Uterus (tissue), 4 donors: ENCODE measurements around the gene NRTN. TPM values are rescaled to one million over a fixed set of nuclear protein-coding genes. Genes with fewer than 3 reads are reported as not detected.
"Not testable (repeated sequence)": the region's sequence is repeated elsewhere in the genome, so short reads cannot be mapped to it uniquely, and the experiment has no call there.

Experiments used
- DNase-seq, 2 donors: peaks; one replicate each; pipeline ENCODE4 v3.0.0-alpha.2; 2019 to 2020
- H3K27ac ChIP-seq, 2 donors: fragments of 200-600 bp; sonication (generic); 1 replicate in 1 of 2; 2 replicates in 1 of 2; pipeline ENCODE4 v1.5.1; 2016 to 2018
- H3K27me3 ChIP-seq, 2 donors: fragments of 200-600 bp; sonication (generic); one replicate each; pipeline ENCODE4 v1.5.1; 2018 to 2019; ENCODE audit warnings: control low read depth in 1 of 2
- H3K36me3 ChIP-seq, 2 donors: fragments of 200-600 bp; sonication (generic); one replicate each; pipeline ENCODE4 v1.5.1; 2019; ENCODE audit warnings: control low read depth in 1 of 2
- H3K4me1 ChIP-seq, 2 donors: fragments of 200-600 bp; sonication (generic); one replicate each; pipeline ENCODE4 v1.5.1; 2018 to 2019; ENCODE audit warnings: control low read depth in 1 of 2
- H3K4me3 ChIP-seq, 2 donors: fragments of 200-600 bp; sonication (generic); 1 replicate in 1 of 2; 2 replicates in 1 of 2; pipeline ENCODE4 v1.5.1; 2018 to 2019; ENCODE audit warnings: mild to moderate bottlenecking in 1 of 2
- H3K9me3 ChIP-seq, 2 donors: fragments of 200-600 bp; sonication (generic); one replicate each; pipeline ENCODE4 v1.5.1; 2019; ENCODE audit warnings: control low read depth in 1 of 2
- CTCF ChIP-seq, 4 experiments: fragments of 200-600 bp in 2 of 4; fragments of 450-650 bp in 2 of 4; sonication (generic) in 2 of 4; IDR thresholded peaks; one replicate each; pipeline ENCODE4 v1.5.1; 2016 to 2019; ENCODE audit warnings: antibody characterized with exemption in 4 of 4, mild to moderate bottlenecking in 2 of 4, moderate library complexity in 1 of 4
- POLR2A ChIP-seq, 2 donors: fragments of 450-650 bp; IDR thresholded peaks; one replicate each; pipeline ENCODE4 v1.6.1; 2016; ENCODE audit warnings: antibody characterized with exemption in 2 of 2, mild to moderate bottlenecking in 1 of 2, moderate library complexity in 1 of 2
- intact Hi-C: fragments of 100-400 bp; cut with DNase I; formaldehyde crosslinking; loops from one replicate; pipeline ENCODE4 v1.15.1; 2023; ENCODE audit warnings: low total_unique reads
- total RNA-seq, 4 donors: library from RNA; depleted of rRNA in 3 of 4; stranded (reverse); fragments of >200 nt in 3 of 4; gene quantifications; one replicate each; pipeline versions ENCODE4 v1.1.0 to v1.2.4, GENCODE V29; 2014 to 2023
- donor health status: DM: yes; HTN: yes; CAD: no.

Gene NRTN
- total RNA-seq, 4 donors from 2014 or later, result 0.35 TPM; not detected in 3

- no peak overlapping the region for H3K4me3 ChIP-seq
- H3K4me1 ChIP-seq, result no peaks in the 10 kb centered on the region
- TF ChIP-seq CTCF (IDR thresholded peaks at IDR 0.05) (no peak), POLR2A (IDR thresholded peaks at IDR 0.05) (no peak)
- no peaks in the 10 kb centered on the region for H3K36me3 ChIP-seq
- H3K9me3 ChIP-seq, result no peaks in the 10 kb centered on the region
- H3K27me3 ChIP-seq, result no peaks in the 10 kb centered on the region
- no peak overlapping the region for H3K27ac ChIP-seq
- intact Hi-C loops, result no loop called here
- DNase-seq, result no peak
These were observed 62.6 kb downstream of the NRTN start for GRCh38 chr19:5867201-5868136.

- no peaks in the 10 kb centered on the region for H3K36me3 ChIP-seq
- no peaks in the 10 kb centered on the region for H3K4me1 ChIP-seq
- TF ChIP-seq POLR2A (IDR thresholded peaks at IDR 0.05) (no peak), CTCF (IDR thresholded peaks at IDR 0.05) (no peak)
- no peak overlapping the region for H3K4me3 ChIP-seq
- no peaks in the 10 kb centered on the region for H3K27me3 ChIP-seq
- DNase-seq, result no peak
- intact Hi-C loops, result no loop called here
- H3K9me3 ChIP-seq, result no peaks in the 10 kb centered on the region
- H3K27ac ChIP-seq, result no peak overlapping the region
These were observed 66.1 kb downstream of the NRTN start for GRCh38 chr19:5870986-5871394.

GRCh38 chr19:5873617-5874199 is 68.8 kb downstream of the NRTN start:
- Histone ChIP-seq H3K36me3 (no peaks in the 10 kb centered on the region), H3K27me3 (no peaks in the 10 kb centered on the region), H3K4me3 (no peak overlapping the region), H3K9me3 (no peaks in the 10 kb centered on the region), H3K4me1 (no peaks in the 10 kb centered on the region), H3K27ac (no peak overlapping the region)
- intact Hi-C loops, result no loop called here
- DNase-seq, result no peak
- no peak for TF ChIP-seq POLR2A (IDR thresholded peaks at IDR 0.05)
- no peak for TF ChIP-seq CTCF (IDR thresholded peaks at IDR 0.05)

- H3K4me3 ChIP-seq, H3K27ac ChIP-seq, intact Hi-C loops, H3K4me1 ChIP-seq, DNase-seq, H3K36me3 ChIP-seq, H3K27me3 ChIP-seq, H3K9me3 ChIP-seq: not testable (repeated sequence)
These were observed 69.6 kb downstream of the NRTN start for GRCh38 chr19:5874496-5874895.

- H3K36me3 ChIP-seq, result no peaks in the 10 kb centered on the region
- DNase-seq, result no peak
- no peaks in the 10 kb centered on the region for H3K9me3 ChIP-seq
- H3K27ac ChIP-seq, result no peak overlapping the region
- no peaks in the 10 kb centered on the region for H3K27me3 ChIP-seq
- intact Hi-C loops, result no loop called here
- H3K4me1 ChIP-seq, result peaks cover 0 to 4% of the 10 kb centered on the region in 2 donors
- H3K4me3 ChIP-seq, result no peak overlapping the region
- TF ChIP-seq CTCF (IDR thresholded peaks at IDR 0.05) (no peak), POLR2A (IDR thresholded peaks at IDR 0.05) (no peak)
These were observed 72.6 kb downstream of the NRTN start for GRCh38 chr19:5877427-5877826.
